ENCODE results near the gene TICRR.

TICRR gene

GRCh38 chr15:89575146-89575655 is at the start of gene TICRR:
TICRR (plus strand) TSS chr15:89575469; CDS start chr15:89575587, 118 bp downstream.
- peak; percentile 94 for DNase-seq (ENCODE audit: low spot score)
- TF ChIP-seq CTCF (IDR thresholded peaks at IDR 0.05; ENCODE audit: borderline replicate concordance, control extremely low read depth, extremely low read depth, insufficient read depth, missing control alignments), result no peak
- in situ Hi-C loops (cut with MboI; ENCODE audit: low sequenced_read_pairs, unreplicated experiment), result no loop called here

GRCh38 chr15:89526181-89526580 is 49.1 kb upstream of the TICRR start:
- TF ChIP-seq CTCF (IDR thresholded peaks at IDR 0.05; ENCODE audit: borderline replicate concordance, control extremely low read depth, extremely low read depth, insufficient read depth, missing control alignments), result no peak
- in situ Hi-C loops (cut with MboI; ENCODE audit: low sequenced_read_pairs, unreplicated experiment), result no loop called here
- DNase-seq (ENCODE audit: low spot score), result no peak

GRCh38 chr15:89526601-89527441 is 48.4 kb upstream of the TICRR start:
- in situ Hi-C loops (cut with MboI; ENCODE audit: low sequenced_read_pairs, unreplicated experiment), result no loop called here
- TF ChIP-seq CTCF (IDR thresholded peaks at IDR 0.05; ENCODE audit: borderline replicate concordance, control extremely low read depth, extremely low read depth, insufficient read depth, missing control alignments), result no peak
- DNase-seq (ENCODE audit: low spot score), result no peak

GRCh38 chr15:89528757-89529352 is 46.4 kb upstream of the TICRR start:
- in situ Hi-C loops (cut with MboI; ENCODE audit: low sequenced_read_pairs, unreplicated experiment), result no loop called here
- no peak for DNase-seq (ENCODE audit: low spot score)
- no peak for TF ChIP-seq CTCF (IDR thresholded peaks at IDR 0.05; ENCODE audit: borderline replicate concordance, control extremely low read depth, extremely low read depth, insufficient read depth, missing control alignments)

- TF ChIP-seq CTCF (IDR thresholded peaks at IDR 0.05; ENCODE audit: borderline replicate concordance, control extremely low read depth, extremely low read depth, insufficient read depth, missing control alignments), result no peak
- no peak for DNase-seq (ENCODE audit: low spot score)
- in situ Hi-C loops (cut with MboI; ENCODE audit: low sequenced_read_pairs, unreplicated experiment), result no loop called here
These were observed 44.3 kb upstream of the TICRR start for GRCh38 chr15:89530976-89531375.

GRCh38 chr15:89531796-89532537 is 43.3 kb upstream of the TICRR start:
- DNase-seq (ENCODE audit: low spot score), result no peak
- no peak for TF ChIP-seq CTCF (IDR thresholded peaks at IDR 0.05; ENCODE audit: borderline replicate concordance, control extremely low read depth, extremely low read depth, insufficient read depth, missing control alignments)
- in situ Hi-C loops (cut with MboI; ENCODE audit: low sequenced_read_pairs, unreplicated experiment), result no loop called here

All from GM13976 (cell line).